Smooth muscle cell (in vitro differentiated cells): Measurements from ENCODE around the gene PPP2R5C. TPM values are rescaled to one million over a fixed set of nuclear protein-coding genes. Genes with fewer than 3 reads are reported as not detected.

Experiments
- DNase-seq: peaks from one replicate; lab custom pipeline; 2025; ENCODE audit not compliant: unreplicated experiment; lab: John Stamatoyannopoulos, UW
- H2AFZ ChIP-seq: fragments of 200-600 bp; sonication (generic); 2 replicates; pipeline ENCODE4 v1.6.0; 2016; ENCODE audit warnings: antibody characterized with exemption, low read depth, mild to moderate bottlenecking
- H3F3A ChIP-seq: fragments of 200-600 bp; sonication (generic); 2 replicates; pipeline ENCODE4 v1.6.0; 2017; ENCODE audit warnings: antibody characterized with exemption, low read depth
- H3K27ac ChIP-seq: fragments of 200-600 bp; sonication (generic); 2 replicates; pipeline ENCODE4 v1.5.1; 2016; ENCODE audit warnings: low read depth, mild to moderate bottlenecking
- H3K27me3 ChIP-seq: fragments of 200-600 bp; sonication (generic); 2 replicates; pipeline ENCODE4 v1.6.1; 2016; ENCODE audit warnings: low read depth, mild to moderate bottlenecking
- H3K36me3 ChIP-seq: fragments of 200-600 bp; sonication (generic); 2 replicates; pipeline ENCODE4 v1.5.1; 2016; ENCODE audit warnings: low read depth
- H3K4me1 ChIP-seq: fragments of 200-600 bp; sonication (generic); 2 replicates; pipeline ENCODE4 v1.5.1; 2016; ENCODE audit warnings: low read depth
- H3K4me2 ChIP-seq: fragments of 200-600 bp; sonication (generic); 2 replicates; pipeline ENCODE4 v1.6.0; 2016; ENCODE audit warnings: mild to moderate bottlenecking
- H3K4me3 ChIP-seq: fragments of 200-600 bp; sonication (generic); 2 replicates; pipeline ENCODE4 v1.5.1; 2016; ENCODE audit warnings: mild to moderate bottlenecking
- H3K79me2 ChIP-seq: fragments of 200-600 bp; sonication (generic); 2 replicates; pipeline ENCODE4 v1.6.0; 2016; ENCODE audit warnings: low read depth, mild to moderate bottlenecking
- H3K9ac ChIP-seq: fragments of 200-600 bp; sonication (generic); 2 replicates; pipeline ENCODE4 v1.6.0; 2016; ENCODE audit warnings: low read depth
- H3K9me3 ChIP-seq: fragments of 200-600 bp; sonication (generic); replicated peaks from 2 replicates; pipeline ENCODE4 v1.5.1; 2016; ENCODE audit warnings: low read depth
- H4K20me1 ChIP-seq: fragments of 200-600 bp; sonication (generic); 2 replicates; pipeline ENCODE4 v1.6.0; 2016; ENCODE audit warnings: low read depth
- WGBS: methylation state at CpG from one replicate; pipeline ENCODE4 v1.1.7; 2016; ENCODE audit warnings: low lambda C conversion rate; 5-methylcytosine and 5-hydroxymethylcytosine counted together
- polyA plus RNA-seq: library from polyadenylated mRNA; unstranded; fragments of >200 nt; fragmentation: Nextera tagmentation; extraction: Ambion mirVana; gene quantifications from 2 replicates; pipeline ENCODE4 v1.2.1, GENCODE V29; 2016
- total RNA-seq: library from RNA; depleted of rRNA; stranded (reverse); fragments of >200 nt; gene quantifications from 2 replicates; pipeline ENCODE4 v1.2.3, GENCODE V29; 2014
- TF ChIP-seq, protein P1 (sequence below): fragments of 200-600 bp; sonication (generic); IDR thresholded peaks from 2 replicates; pipeline ENCODE4 v1.5.1; 2017; ENCODE audit warnings: borderline replicate concordance, mild to moderate bottlenecking, antibody characterized with exemption; ENCODE audit not compliant: insufficient read depth, poor library complexity, severe bottlenecking

Gene PPP2R5C
- total and polyA plus RNA-seq, 2 experiments from 2014 or later, result 63.6 to 92.7 TPM

DNA sequence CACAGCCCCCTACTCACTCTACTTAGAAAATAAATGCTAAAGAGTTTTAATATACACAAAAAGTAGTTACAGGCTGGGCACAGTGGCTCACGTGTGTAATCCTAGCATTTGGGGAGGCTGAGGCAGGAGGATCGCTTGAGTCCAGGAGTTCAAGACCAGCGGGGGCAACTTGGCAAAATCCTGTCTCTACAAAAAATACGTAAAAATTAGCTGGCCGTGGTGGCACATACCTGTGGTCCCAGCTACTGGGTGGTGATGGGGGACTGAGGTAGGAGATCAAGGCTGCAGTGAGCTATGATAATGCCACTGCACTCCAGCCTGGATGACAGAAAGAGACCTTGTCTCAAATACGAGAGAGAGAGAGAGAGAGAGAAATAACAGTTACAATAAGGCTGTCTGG lies 193.0 kb downstream of the PPP2R5C start:
- 81% methylated on average over 6 of the region's 6 CpGs for WGBS
- H4K20me1 ChIP-seq, result no peaks in the 10 kb centered on the region

DNA sequence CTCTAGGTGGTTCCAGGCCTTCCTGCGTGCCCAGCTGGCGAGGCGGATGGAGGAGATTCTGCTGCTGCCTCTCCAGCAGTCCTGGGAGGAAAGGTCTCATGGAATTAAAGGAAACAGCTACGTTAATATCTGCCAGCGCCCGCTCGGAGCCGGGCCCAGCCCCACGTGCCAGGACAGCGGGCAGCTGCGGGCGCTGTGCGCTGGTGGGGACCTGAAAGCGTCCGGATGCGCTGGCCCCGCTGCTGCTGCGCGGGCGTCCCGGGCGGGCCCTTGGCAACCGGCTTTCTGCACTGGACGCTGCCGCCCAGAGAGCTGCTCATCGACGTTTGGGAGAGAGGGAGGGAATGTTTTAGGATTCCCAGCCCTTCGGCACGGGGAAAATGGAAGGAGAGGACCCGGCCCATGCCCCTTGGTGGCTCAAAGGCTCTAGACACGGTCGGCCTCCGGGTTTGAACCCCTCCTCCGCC lies 194.2 kb downstream of the PPP2R5C start:
- H3K9ac ChIP-seq, result no peak overlapping the region
- no peaks in the 10 kb centered on the region for H3K4me1 ChIP-seq
- no peaks in the 10 kb centered on the region for H3K36me3 ChIP-seq
- H3K27me3 ChIP-seq, result no peaks in the 10 kb centered on the region
- no peak for DNase-seq
- H3K79me2 ChIP-seq, result no peaks in the 10 kb centered on the region
- no peaks in the 10 kb centered on the region for H3K9me3 ChIP-seq
- H3F3A ChIP-seq, result no peaks in the 10 kb centered on the region
- H3K4me2 ChIP-seq, result no peak overlapping the region
- TF ChIP-seq, protein P1, sequence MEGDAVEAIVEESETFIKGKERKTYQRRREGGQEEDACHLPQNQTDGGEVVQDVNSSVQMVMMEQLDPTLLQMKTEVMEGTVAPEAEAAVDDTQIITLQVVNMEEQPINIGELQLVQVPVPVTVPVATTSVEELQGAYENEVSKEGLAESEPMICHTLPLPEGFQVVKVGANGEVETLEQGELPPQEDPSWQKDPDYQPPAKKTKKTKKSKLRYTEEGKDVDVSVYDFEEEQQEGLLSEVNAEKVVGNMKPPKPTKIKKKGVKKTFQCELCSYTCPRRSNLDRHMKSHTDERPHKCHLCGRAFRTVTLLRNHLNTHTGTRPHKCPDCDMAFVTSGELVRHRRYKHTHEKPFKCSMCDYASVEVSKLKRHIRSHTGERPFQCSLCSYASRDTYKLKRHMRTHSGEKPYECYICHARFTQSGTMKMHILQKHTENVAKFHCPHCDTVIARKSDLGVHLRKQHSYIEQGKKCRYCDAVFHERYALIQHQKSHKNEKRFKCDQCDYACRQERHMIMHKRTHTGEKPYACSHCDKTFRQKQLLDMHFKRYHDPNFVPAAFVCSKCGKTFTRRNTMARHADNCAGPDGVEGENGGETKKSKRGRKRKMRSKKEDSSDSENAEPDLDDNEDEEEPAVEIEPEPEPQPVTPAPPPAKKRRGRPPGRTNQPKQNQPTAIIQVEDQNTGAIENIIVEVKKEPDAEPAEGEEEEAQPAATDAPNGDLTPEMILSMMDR, result no peak
- 91% methylated on average over 31 of the region's 34 CpGs for WGBS
- no peak overlapping the region for H3K27ac ChIP-seq
- no peaks in the 10 kb centered on the region for H4K20me1 ChIP-seq
- no peak overlapping the region for H2AFZ ChIP-seq
- no peak overlapping the region for H3K4me3 ChIP-seq

More for the DNA sequence above, 193.0 kb downstream of the PPP2R5C start:
- TF ChIP-seq, protein P1, result no peak
- no peaks in the 10 kb centered on the region for H3K4me1 ChIP-seq
- no peaks in the 10 kb centered on the region for H3K27me3 ChIP-seq
- no peak overlapping the region for H3K4me2 ChIP-seq
- H3K79me2 ChIP-seq, result peaks cover under 1% of the 10 kb centered on the region
- H3K4me3 ChIP-seq, result no peak overlapping the region
- no peak overlapping the region for H2AFZ ChIP-seq
- DNase-seq, result no peak
- H3K9me3 ChIP-seq, result no peaks in the 10 kb centered on the region
- H3K36me3 ChIP-seq, result no peaks in the 10 kb centered on the region
- H3K9ac ChIP-seq, result no peak overlapping the region
- no peaks in the 10 kb centered on the region for H3F3A ChIP-seq
- H3K27ac ChIP-seq, result no peak overlapping the region

DNA sequence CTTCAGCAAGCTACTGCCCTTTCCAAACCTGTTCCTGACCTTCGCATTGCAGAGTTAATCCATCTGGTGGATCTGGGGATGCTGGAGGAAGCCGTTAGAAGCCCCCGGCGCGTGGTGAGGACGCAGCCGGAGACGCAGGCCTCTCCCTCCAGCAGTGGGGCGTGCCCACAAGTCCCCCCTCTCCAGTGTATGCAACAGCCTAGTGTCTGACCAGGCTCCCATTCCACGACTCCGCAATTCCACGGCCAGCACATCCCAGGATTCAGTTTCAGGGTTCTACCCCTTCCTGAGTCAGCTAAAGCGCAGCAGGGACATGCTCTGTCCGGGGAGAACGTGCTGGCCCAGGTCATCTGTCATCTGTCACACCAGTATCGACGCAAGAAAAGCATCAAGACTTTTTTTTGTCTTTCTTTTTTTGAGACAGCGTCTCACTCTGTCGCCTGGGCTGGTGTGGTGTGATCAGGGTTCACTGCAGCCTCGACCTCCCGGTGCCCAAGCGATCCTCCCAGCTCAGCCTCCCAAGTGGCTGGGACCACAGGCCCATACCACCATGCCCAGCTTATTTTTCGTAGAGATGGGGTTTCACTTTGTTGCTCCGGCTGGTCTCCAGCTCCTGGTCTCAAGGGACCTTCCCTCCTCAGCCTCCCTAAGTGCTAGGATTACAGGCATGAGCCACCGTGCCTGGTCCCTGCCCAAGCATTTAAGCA lies 194.8 kb downstream of the PPP2R5C start:
- Histone ChIP-seq H3K9ac (no peak overlapping the region), H3F3A (no peaks in the 10 kb centered on the region), H3K9me3 (no peaks in the 10 kb centered on the region), H3K36me3 (no peaks in the 10 kb centered on the region), H3K79me2 (no peaks in the 10 kb centered on the region), H3K4me3 (no peak overlapping the region), H3K27ac (no peak overlapping the region), H4K20me1 (no peaks in the 10 kb centered on the region), H3K4me1 (no peaks in the 10 kb centered on the region), H3K4me2 (no peak overlapping the region), H3K27me3 (no peaks in the 10 kb centered on the region), H2AFZ (no peak overlapping the region)
- WGBS, result 89% methylated on average over 25 of the region's 25 CpGs
- TF ChIP-seq, protein P1, result no peak
- DNase-seq, result no peak
